NCI-H2081 (cell line): ENCODE data around the gene ZNF69.
"Not testable (repeated sequence)": the region's sequence is repeated elsewhere in the genome, so short reads cannot be mapped to it uniquely, and the experiment has no call there.

Experiments
- DNase-seq, 2 experiments: peaks; one replicate each; lab custom pipeline; 2025; lab: John Stamatoyannopoulos, UW

The ZNF69 gene

DNA sequence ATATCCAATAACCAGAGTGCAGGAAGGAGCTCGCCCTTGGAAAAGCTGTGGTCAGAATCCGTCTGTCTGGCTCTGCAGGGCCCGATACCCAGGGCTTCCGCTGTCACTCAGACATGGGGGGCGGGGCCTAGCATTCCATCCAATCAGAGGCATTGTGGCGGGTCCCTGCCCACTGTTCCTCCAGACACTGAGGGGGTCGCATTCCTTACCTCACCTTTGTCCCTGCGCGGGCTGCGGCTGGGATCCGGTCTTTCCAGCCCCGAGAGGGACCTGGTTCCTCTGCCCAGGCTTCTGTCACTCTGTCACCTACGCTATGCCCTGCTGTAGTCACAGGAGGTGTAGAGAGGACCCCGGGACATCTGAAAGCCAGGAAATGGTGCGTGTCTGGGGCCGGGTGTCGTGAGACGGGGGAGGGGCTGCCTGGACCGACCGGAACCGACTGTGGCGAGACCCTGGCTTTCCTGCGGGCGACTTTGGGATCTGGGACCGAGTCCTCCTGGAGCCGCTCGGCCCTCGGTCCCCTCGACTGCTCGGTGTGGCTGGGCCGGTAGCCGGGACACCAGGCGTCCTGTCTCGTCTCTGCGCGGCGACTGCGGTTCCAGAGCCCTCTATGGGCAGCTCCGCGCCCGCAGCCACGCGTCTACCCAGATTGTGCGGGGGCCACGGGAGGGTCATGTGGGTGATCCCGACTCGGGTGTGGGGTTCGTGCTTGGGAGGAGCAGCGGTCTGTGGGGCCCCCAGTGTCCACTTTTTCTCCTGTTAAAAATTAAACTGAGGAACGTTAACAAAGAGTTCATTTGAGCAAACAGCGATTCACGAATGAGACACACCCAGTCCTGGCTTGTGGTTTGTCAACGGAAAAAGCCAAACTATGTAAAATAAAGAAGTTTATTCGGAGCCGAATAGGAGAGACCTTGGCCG, at the start of gene ZNF69:
Gene ZNF69 (plus strand): TSS at position 172 of the 921 bp plus-strand sequence. CDS start 142 bp downstream, at position 314.
- DNase-seq = no peak

- no peak for DNase-seq
Observed at GRCh38 chr19:11843722-11844121, 43.9 kb upstream of the ZNF69 start.

DNA sequence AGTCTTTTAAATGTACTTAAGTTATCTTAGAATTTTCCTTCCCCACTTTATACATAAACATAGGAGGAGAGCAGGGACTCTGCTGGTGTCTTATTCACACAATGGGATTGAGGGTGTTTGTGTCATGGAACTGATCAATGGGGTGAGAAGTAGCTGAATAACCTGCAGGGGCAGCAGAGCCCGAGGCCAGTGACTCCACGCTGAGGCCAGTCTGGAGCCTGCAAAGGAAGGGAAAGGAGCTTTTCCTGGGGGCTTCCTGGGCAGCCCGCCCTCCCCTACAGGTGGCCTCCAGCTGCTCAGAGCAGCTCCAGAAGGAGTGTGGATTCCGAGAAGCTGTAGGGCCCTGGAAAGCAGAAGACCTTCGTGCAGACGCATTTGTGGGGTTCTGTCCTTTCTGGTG, 40.0 kb upstream of the ZNF69 start:
- DNase-seq = not testable (repeated sequence)

- no peak for DNase-seq
Observed at GRCh38 chr19:11848200-11848593, 39.4 kb upstream of the ZNF69 start.

GRCh38 chr19:11848594-11849469, 38.8 kb upstream of the ZNF69 start, which contains the start of gene ZNF439:
ZNF439 (plus strand) TSS chr19:11848726; CDS start chr19:11848868, 142 bp downstream.
- DNase-seq = peak; percentile 89 to 93

- DNase-seq = not testable (repeated sequence)
Observed at GRCh38 chr19:11850289-11850688, 37.3 kb upstream of the ZNF69 start.

DNA sequence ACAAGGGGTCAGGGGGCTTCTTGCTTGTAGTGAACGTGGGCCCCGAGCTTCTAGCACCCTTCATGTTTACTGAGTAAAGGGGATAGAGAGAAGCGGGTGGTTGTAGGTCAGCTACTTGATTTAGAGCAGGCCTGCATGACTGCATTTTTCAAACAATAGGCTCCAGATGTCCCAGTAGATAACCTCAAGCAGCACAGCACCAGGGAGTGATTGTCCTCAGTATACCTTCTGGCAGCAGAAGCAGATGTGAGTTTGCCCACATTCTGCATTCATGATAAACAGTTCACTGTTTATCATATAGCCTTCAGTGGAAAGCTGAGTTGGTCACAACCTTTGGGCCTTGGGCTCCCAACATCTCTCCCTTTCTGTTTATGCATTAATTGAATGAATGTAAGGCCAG, 34.2 kb upstream of the ZNF69 start:
- DNase-seq = no peak

DNA sequence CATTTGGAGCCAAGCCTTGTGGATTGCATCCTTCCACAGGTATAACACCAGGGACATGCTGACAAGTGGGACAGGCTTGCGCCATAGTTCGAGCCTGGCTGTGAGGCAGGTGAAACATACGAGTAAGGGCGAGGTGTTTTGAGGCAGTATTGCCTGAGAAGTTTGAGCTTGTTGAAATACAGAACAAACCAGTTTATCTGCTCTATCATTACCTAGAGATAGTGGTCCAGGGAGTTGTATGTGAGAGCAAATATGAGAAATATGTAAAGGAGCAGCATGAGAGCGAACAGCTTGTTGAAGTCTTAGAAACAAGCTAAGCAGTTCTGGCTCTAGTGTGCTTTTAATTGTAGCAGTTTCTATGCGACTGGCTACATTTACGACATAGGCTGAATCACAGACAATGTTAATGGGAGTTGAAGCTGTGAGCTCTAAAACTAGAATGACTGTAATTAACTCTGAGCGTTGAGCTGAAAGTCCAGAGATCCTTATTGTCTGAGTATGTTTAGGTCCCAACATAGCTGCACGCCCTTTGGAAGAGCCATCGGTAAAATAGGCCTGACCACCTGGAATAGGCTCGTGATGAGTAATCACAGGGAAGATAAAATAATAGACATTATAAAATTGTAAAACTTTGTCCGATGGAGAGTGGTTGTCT, 30.9 kb upstream of the ZNF69 start:
- DNase-seq = no peak

GRCh38 chr19:11860721-11861120, 26.9 kb upstream of the ZNF69 start:
- DNase-seq = no peak

GRCh38 chr19:11861301-11861700, 26.3 kb upstream of the ZNF69 start:
- no peak for DNase-seq

GRCh38 chr19:11867766-11868165, 19.8 kb upstream of the ZNF69 start:
- DNase-seq = not testable (repeated sequence)

- DNase-seq = no peak
Observed at GRCh38 chr19:11868188-11868587, 19.4 kb upstream of the ZNF69 start.

GRCh38 chr19:11872624-11873023, 15.0 kb upstream of the ZNF69 start:
- DNase-seq = no peak

DNA sequence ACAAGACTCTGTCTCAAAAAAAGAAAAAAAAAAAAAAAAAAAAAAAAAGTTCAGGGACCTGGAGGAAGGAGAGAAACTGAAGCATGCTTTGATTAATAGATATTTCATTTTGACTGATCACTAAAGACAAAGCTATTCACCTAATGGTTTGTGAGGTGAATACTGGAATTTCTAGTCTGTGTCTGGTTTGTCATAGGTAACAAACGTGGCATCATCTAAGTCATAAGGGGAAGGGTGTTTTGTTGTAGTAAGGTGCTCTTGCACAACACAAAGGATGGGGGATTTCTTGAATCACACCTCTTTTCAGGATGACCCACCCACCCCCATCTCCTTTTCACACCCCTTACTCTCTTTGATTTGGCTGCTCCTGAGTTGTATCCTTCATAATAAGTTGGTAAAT, 13.8 kb upstream of the ZNF69 start:
- DNase-seq = no peak

DNA sequence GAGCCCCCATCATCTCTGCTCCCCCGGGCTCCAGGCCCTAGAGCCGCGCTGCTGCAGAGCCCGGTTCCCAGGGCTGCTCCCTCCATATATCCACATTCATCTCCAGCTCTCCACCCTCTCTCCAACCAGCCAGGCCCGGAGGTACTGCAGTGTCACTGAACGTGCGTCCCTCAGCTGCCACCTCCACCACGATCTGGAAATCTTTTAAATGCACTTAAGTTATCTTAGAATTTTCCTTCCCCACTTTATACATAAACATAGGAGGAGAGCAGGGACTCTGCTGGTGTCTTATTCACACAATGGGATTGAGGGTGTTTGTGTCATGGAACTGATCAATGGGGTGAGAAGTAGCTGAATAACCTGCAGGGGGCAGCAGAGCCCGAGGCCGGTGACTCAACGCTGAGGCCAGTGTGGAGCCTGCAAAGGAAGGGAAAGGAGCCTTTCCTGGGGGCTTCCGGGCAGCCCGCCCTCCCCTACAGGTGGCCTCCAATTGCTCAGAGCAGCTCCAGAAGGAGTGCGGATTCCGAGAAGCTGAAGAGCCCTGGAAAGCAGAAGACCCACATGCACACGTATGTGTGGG, 7.8 kb upstream of the ZNF69 start:
- not testable (repeated sequence) for DNase-seq

GRCh38 chr19:11880598-11880997, 7.0 kb upstream of the ZNF69 start:
- DNase-seq = no peak

- DNase-seq = peak; percentile 49 to 57
Observed at GRCh38 chr19:11881151-11881800, 6.3 kb upstream of the ZNF69 start.

DNA sequence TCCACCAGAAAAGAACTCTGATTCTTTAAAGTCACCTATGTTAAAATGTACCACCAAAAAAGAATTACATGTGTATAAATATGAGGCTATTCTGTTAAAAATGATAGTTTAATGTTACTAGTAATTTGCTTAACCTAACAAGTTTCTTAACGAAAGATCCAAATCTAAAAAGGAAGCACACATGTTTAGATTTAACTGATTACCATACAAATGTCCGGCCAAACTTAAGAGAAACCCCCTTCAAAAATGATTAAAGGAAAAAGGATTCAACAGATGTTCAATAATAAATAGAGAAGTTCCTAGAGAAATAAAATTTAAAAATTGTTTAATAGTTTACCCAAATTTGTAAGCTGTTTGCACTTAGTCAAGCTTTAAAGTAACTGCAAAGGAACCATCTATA, 5.0 kb upstream of the ZNF69 start:
- DNase-seq = no peak

- DNase-seq = no peak
Observed at GRCh38 chr19:11887234-11887610, 360 bp upstream of the ZNF69 start.

- not testable (repeated sequence) for DNase-seq
Observed at GRCh38 chr19:11889901-11890300, 2.3 kb downstream of the ZNF69 start.

DNA sequence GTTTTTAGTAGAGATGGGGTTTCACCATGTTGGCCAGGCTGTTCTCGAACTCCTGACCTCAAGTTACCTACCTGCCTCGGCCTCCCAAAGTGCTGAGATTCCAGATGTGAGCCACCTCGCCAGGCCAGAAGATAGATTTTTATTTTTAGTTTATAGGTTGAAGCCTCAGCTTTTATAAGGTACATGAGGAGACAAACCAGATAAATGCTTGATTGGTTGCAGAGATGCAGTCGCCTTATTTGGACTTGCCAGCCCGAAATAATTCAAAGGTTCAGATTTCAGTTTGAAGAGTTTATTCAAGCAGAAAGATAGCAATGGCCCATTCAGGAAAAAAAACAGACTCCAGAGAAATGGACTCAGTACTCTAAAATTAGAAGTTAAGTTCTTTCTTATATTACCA, 3.1 kb downstream of the ZNF69 start:
- no peak for DNase-seq
